Suprapubic skin (tissue), 4 donors: ENCODE data around the gene RAB37.

Source experiments
- CTCF ChIP-seq, 2 donors: fragments of 200-600 bp in 1 of 2; fragments of 450-650 bp in 1 of 2; sonication (generic) in 1 of 2; IDR thresholded peaks; one replicate each; pipeline ENCODE4 v1.5.1; 2016 to 2019; ENCODE audit warnings: antibody characterized with exemption in 2 of 2, mild to moderate bottlenecking in 1 of 2, moderate library complexity in 1 of 2
- EP300 ChIP-seq: sonication (generic); formaldehyde crosslinking; IDR thresholded peaks from one replicate; pipeline ENCODE4 v1.6.1; 2017; ENCODE audit warnings: antibody characterized with exemption
- POLR2A ChIP-seq, 2 donors: fragments of 450-650 bp; IDR thresholded peaks; one replicate each; pipeline ENCODE4 v1.6.1; 2017; ENCODE audit warnings: antibody characterized with exemption in 2 of 2, mild to moderate bottlenecking in 2 of 2, moderate library complexity in 2 of 2
- POLR2AphosphoS5 ChIP-seq, 3 donors: sonication (generic); formaldehyde crosslinking; IDR thresholded peaks; one replicate each; pipeline ENCODE4 v1.6.1; 2017; ENCODE audit warnings: antibody characterized with exemption in 3 of 3

GRCh38 chr17:74760404-74761105 is 23.5 kb downstream of the RAB37 start:
- TF ChIP-seq CTCF (IDR thresholded peaks at IDR 0.05) (no peak), POLR2A (IDR thresholded peaks at IDR 0.05) (no peak), EP300 (no peak), POLR2AphosphoS5 (IDR thresholded peaks at IDR 0.05) (no peak)
